Measurements from ENCODE around the gene NRG3. TPM values are rescaled to one million over a fixed set of nuclear protein-coding genes. Genes with fewer than 3 reads are reported as not detected.

Gene NRG3
- total and polyA plus RNA-seq, 9 donors, result 0.04 to 4.5 (median 0.15) TPM; not detected in 2

DNA sequence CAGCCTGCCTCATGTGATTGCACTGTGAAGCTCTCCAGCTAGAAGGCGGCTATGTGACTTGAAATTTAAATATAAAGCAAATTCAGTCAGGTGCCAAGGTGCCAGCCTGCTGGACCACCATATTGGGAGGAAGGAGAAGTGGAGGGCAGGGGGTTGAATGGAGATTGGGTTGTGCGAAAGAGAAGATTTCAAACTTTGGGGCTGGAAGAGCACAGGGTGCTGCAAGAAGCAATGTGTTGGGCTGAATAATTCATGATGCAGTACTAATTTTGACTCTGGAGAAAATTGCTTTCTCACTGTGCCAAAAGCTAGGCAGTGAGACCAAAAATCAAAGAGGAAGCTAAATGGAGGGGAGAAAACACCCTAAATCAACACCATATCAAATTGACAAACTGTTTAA lies 335.3 kb downstream of the NRG3 start:
- intact Hi-C loops (cut with DNase I), result no loop called here
- H3K36me3 ChIP-seq, result no peaks in the 10 kb centered on the region
- no peak overlapping the region for H3K27ac ChIP-seq
- H3K4me3 ChIP-seq, result no peak overlapping the region
- DNase-seq, result no peak
- no peak for TF ChIP-seq EP300 (IDR thresholded peaks at IDR 0.05)
- TF ChIP-seq POLR2A (IDR thresholded peaks at IDR 0.05), result no peak
- TF ChIP-seq, protein P1, sequence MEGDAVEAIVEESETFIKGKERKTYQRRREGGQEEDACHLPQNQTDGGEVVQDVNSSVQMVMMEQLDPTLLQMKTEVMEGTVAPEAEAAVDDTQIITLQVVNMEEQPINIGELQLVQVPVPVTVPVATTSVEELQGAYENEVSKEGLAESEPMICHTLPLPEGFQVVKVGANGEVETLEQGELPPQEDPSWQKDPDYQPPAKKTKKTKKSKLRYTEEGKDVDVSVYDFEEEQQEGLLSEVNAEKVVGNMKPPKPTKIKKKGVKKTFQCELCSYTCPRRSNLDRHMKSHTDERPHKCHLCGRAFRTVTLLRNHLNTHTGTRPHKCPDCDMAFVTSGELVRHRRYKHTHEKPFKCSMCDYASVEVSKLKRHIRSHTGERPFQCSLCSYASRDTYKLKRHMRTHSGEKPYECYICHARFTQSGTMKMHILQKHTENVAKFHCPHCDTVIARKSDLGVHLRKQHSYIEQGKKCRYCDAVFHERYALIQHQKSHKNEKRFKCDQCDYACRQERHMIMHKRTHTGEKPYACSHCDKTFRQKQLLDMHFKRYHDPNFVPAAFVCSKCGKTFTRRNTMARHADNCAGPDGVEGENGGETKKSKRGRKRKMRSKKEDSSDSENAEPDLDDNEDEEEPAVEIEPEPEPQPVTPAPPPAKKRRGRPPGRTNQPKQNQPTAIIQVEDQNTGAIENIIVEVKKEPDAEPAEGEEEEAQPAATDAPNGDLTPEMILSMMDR (IDR thresholded peaks at IDR 0.05), result no peak
- H3K4me1 ChIP-seq (ENCODE audit: insufficient read depth), result no peaks in the 10 kb centered on the region
- H3K9me3 ChIP-seq, result no peaks in the 10 kb centered on the region
- no peaks in the 10 kb centered on the region for H3K27me3 ChIP-seq
- WGBS, 3 donors, result 83 to 92% (median 89%) methylated on average over 2 of the region's 2 CpGs

DNA sequence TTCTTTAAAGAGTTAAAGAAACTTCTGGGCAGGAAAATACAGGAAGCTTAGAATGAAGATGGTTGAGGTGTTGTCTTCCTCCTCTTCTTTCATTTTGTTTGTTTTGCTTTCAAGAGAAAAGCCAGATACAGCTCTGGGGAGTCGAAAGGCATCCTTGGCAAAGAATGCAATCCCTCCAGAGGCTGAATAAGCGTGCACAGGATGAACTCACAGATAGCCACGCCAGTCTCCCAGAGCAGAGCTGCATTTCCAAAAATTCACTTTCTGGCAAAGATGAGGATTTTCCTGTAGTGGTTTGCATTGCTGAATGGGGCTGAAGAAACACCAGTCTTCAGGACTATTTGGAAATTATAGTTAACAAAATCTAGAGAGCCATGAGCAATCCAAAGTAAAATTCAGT lies 336.4 kb downstream of the NRG3 start:
- 1 to 3% (median 2%) methylated on average over 3 of the region's 3 CpGs for WGBS, 3 donors
- no peak for DNase-seq
- no peak overlapping the region for H3K27ac ChIP-seq

DNA sequence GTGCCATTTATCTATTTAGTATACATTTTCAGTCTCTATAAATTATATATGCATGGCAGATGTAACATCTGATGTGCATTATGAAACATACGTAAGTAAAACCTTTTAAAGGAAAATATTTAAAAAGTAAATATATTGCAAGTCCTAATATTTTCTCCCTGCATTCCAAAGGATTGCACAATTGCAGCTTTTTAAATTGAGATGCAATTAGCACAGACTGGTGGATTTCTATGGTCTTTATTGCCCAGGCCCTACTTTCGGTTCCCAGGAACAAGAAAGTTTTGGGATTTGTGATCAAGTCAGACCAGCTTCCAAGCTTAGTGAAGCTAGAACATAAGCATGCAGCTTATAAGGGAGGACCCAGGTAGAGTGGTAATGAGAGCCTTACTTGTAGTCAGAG lies 337.8 kb downstream of the NRG3 start:
- Histone ChIP-seq H3K4me3 (no peak overlapping the region), H3K4me1 (ENCODE audit: insufficient read depth) (no peaks in the 10 kb centered on the region), H3K27me3 (no peaks in the 10 kb centered on the region), H3K9me3 (no peaks in the 10 kb centered on the region), H3K27ac (no peak overlapping the region), H3K36me3 (no peaks in the 10 kb centered on the region)
- DNase-seq, result no peak
- 48 to 52% (median 52%) methylated on average over 2 of the region's 2 CpGs for WGBS, 3 donors
- no peak for TF ChIP-seq POLR2A (IDR thresholded peaks at IDR 0.05)
- TF ChIP-seq, protein P1 (IDR thresholded peaks at IDR 0.05), result no peak
- TF ChIP-seq EP300 (IDR thresholded peaks at IDR 0.05), result no peak
- intact Hi-C loops (cut with DNase I), result no loop called here

More for the DNA sequence above, 336.4 kb downstream of the NRG3 start:
- Histone ChIP-seq H3K9me3 (no peaks in the 10 kb centered on the region), H3K27me3 (no peaks in the 10 kb centered on the region), H3K36me3 (no peaks in the 10 kb centered on the region), H3K4me1 (ENCODE audit: insufficient read depth) (no peaks in the 10 kb centered on the region), H3K4me3 (no peak overlapping the region)
- intact Hi-C loops (cut with DNase I), result no loop called here
- TF ChIP-seq, protein P1 (IDR thresholded peaks at IDR 0.05), result no peak
- TF ChIP-seq EP300 (IDR thresholded peaks at IDR 0.05), result no peak
- TF ChIP-seq POLR2A (IDR thresholded peaks at IDR 0.05), result no peak

DNA sequence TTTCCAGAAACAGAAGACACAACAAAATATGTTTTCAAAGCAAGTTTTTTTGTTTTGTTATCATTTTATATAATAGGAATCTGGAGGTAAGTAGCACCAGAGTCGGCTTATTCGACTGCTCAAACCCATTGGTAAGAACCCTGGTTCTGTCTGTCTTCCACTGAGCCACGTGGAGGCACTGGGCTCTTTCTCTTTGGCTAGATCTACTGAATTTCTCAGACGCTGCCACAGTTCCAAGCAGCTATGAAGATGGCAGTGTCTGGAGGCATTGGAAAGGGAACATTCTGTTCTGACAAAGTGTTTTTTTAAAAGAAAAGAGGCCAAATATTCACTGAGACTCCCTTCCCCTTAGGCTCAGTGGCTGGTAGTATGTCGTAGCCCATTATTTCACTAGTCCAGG lies 338.8 kb downstream of the NRG3 start:
- no peak overlapping the region for H3K27ac ChIP-seq
- H3K36me3 ChIP-seq, result no peaks in the 10 kb centered on the region
- TF ChIP-seq EP300 (IDR thresholded peaks at IDR 0.05) (no peak), POLR2A (IDR thresholded peaks at IDR 0.05) (no peak)
- TF ChIP-seq, protein P1 (IDR thresholded peaks at IDR 0.05), result no peak
- no peaks in the 10 kb centered on the region for H3K27me3 ChIP-seq
- H3K4me1 ChIP-seq (ENCODE audit: insufficient read depth), result no peaks in the 10 kb centered on the region
- intact Hi-C loops (cut with DNase I), result no loop called here
- DNase-seq, result no peak
- no peaks in the 10 kb centered on the region for H3K9me3 ChIP-seq
- 71 to 79% (median 75%) methylated on average over 5 of the region's 5 CpGs for whole genome bisulfite sequencing, 3 donors
- H3K4me3 ChIP-seq, result no peak overlapping the region

DNA sequence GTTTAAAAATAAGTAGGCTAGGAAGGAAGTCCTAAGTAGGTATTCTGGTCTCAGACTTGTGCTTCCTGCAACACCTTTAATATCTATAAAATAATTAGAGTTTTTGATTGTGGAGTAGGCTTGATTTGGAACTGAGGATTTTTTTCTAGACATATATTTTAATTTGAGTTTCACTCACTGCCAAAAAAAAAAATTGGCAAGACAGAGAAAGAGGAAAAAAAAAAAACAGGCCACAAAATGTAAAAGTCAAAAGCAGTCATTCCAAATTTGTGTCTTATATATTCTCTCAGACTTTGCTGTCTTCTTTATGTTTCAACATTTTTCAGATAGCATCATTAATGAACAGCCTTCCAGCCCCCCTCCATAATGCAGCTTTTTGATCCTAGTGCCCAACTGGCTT lies 346.1 kb downstream of the NRG3 start:
- no peak overlapping the region for H3K4me3 ChIP-seq
- intact Hi-C loops (cut with DNase I), result no loop called here
- no peaks in the 10 kb centered on the region for H3K27me3 ChIP-seq
- H3K36me3 ChIP-seq, result no peaks in the 10 kb centered on the region
- TF ChIP-seq, protein P1 (IDR thresholded peaks at IDR 0.05), result no peak
- TF ChIP-seq EP300 (IDR thresholded peaks at IDR 0.05), result no peak
- no peak for TF ChIP-seq POLR2A (IDR thresholded peaks at IDR 0.05)
- H3K9me3 ChIP-seq, result no peaks in the 10 kb centered on the region
- no peaks in the 10 kb centered on the region for H3K4me1 ChIP-seq (ENCODE audit: insufficient read depth)
- no peak overlapping the region for H3K27ac ChIP-seq
- no peak for DNase-seq

Data from ovary (tissue), 9 donors.